DMS153 treated with DMSO at 0.1 percent for 48 hours (cell line): ENCODE measurements around the gene CSAG2.

ENCODE experiments used
- DNase-seq: peaks from one replicate; lab custom pipeline; 2025; ENCODE audit not compliant: unreplicated experiment; lab: John Stamatoyannopoulos, UW

The CSAG2 gene

DNA sequence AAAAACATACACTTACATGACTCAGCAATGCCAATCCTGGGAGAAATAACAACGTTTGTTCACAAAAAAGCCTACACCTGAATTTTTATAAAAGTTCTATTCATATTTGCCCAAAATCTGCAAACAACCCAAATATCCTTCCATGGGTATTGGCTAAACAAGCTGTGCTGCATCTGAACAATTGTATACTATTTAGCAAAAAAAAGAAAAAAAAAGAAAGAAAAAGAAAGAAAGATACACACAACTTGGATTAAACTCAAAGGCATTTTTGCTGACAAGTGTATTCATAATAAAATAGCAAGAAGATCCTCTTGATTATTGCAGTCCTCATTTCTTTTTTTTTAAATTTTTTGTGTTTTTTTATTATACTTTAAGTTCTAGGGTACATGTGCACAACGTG, 34.9 kb downstream of the CSAG2 start:
- DNase-seq, result no peak

- DNase-seq, result no peak
These were observed 46.0 kb downstream of the CSAG2 start for GRCh38 chrX:152663086-152663485.

DNA sequence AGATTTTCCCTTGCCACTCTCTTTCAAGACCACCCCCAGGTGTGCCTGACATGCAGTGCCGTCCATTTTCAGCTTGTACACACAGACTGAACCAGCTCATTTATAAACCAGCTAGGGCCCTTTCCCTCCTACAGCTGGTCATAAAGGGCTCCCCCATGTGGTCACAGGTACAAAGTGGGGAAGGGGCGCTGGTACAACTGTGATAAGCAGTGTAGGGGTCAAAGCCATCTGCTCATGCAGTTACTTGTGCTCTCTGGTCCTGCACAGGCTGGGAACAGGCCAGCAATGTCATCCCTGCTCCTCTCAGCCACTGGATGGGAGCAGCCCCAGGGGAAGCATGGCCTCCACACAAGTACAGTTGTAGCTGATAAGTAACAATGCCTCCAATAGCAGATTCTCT, 50.8 kb downstream of the CSAG2 start:
- DNase-seq, result no peak
